GM18507 (cell line): ENCODE results near the gene NKAIN4.
A peak's percentile ranks its signal among the peaks of the same experiment; 100 is the strongest.
"Not testable (repeated sequence)": the region's sequence is repeated elsewhere in the genome, so short reads cannot be mapped to it uniquely, and the experiment has no call there.

Experiments
- DNase-seq: peaks from one replicate; pipeline ENCODE4 v3.0.0; 2011; ENCODE audit warnings: low read depth; ENCODE audit not compliant: insufficient read length; ENCODE audit errors: extremely low spot score
- FAIRE-seq: peaks from 2 replicates; lab custom pipeline; 2011; peaks lifted over from hg19 to GRCh38; lab: Jason Lieb, UNC

NKAIN4 gene

DNA sequence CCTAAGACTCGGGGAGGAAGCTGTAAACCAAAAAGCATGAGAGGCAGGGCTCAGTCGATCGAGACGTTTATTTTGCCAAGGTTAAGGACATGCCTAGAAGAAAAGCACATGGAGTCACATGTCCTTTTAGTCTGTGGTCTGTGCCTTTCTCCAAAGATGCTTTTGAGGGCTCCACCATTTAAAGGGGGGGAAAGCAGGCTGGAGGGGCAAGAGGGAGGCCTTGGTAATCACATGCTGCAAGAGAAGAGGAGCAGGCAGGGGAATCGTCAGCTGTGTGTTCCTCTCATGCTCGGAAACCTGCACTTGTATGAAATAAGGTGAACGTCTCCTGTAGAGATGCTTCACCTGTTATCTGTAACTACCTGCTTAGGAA is 29.2 kb downstream of the NKAIN4 start:
- FAIRE-seq (no peak), DNase-seq (no peak)

DNA sequence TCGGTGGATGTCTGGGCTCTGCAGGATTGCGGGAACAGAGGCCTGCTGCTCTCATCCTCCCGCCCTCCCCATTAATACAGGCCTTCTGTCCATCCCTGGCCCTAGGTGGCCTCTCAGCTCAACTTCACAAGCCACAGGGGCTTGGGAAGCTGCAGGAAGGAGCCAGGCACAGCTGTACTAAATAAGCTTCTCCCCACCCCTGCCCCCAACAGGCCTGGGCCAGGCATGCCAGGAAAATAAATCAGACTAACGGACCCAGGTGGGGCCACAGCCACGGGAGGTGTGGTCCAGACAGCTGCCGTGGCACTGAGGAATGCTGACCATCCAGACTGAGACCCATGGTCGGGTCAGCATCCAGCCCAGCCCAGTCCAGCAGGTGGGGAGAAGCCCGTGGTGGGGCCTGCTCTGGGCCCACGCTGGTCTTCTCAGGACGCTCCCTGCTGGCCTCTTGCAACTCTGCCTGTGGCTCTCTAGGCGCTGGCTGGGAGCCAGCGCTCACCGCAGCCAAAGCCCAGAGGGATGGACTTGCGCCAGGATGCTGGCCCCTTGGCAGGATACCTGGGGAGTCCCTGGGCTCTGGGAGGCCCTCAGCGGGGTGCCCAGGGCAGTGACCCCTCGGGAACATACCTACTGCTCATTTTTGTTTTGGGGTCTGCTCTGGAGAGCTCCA is 29.7 kb downstream of the NKAIN4 start:
- FAIRE-seq (no peak), DNase-seq (no peak)

DNA sequence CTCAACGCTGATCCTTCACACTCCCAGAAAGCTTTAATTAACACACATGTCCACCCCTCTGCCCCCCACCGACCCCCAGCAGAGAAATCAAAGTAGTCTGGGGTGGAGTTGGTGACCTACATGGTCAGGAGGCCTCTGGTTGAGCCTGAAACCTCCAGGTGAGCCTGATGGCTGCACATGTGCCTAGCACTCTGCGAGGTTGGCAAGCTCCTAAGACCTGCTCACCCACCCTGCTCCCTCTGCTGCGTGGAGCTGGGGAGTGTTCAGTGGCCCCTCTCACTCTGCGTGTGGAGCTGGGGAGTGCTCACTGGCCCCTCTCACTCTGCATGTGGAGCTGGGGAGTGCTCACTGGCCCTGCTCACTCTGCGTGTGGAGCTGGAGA is 30.4 kb downstream of the NKAIN4 start:
- DNase-seq (no peak), FAIRE-seq (no peak)

DNA sequence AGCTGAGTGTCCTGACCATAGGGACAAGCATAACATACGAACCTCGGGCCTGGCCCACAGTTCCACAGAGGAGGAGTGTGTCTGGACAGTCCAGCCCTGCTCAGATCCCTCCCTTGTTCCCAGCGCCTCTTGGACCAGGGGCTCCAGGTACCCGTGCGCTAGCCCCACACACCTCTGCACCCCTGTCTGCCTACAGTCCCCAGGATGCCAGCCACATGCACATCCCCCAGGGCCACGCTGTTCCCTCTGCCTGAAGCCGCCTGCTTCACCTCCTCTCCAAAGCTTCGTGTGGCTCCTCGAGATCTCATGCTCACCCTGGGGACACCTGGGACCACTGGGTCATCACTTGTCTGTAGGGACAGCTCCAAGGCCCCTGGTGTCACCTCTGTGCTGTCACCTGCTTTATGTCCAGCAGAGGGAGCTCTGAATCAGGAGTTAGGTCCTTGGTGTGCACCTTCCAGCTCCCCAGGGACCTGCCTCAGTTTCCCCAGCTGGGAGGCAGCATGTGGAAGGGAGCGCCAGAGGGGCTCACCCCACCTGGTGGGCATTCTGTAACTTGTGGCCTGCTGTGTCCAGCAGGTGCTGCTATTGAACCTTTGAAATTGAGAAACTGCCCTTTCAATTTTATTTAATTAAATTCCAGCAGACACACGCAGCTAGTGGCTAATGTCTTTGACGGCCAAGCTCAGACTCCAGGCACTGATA is 31.0 kb downstream of the NKAIN4 start:
- FAIRE-seq: peak; percentile 73
- no peak for DNase-seq

DNA sequence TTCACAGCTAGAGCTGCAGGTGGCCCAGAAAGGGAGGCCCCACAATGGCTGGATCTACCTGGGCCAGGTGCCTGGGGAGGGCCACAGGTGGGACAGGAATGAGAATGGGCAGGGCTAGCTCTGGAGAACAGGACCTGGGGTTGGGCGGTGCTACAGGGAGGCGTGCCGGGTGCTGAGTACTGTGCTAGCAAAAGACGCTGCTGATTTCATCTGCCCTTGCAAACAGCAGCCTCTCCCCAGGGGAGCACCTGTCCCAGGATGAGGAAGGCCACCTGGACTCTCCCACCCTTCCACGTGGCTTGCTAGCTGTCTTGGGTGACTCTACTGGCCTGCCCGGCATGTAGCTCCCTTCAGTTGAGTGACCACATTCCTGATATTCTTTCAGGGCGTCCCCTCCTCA is 31.7 kb downstream of the NKAIN4 start:
- FAIRE-seq (no peak), DNase-seq (no peak)

DNA sequence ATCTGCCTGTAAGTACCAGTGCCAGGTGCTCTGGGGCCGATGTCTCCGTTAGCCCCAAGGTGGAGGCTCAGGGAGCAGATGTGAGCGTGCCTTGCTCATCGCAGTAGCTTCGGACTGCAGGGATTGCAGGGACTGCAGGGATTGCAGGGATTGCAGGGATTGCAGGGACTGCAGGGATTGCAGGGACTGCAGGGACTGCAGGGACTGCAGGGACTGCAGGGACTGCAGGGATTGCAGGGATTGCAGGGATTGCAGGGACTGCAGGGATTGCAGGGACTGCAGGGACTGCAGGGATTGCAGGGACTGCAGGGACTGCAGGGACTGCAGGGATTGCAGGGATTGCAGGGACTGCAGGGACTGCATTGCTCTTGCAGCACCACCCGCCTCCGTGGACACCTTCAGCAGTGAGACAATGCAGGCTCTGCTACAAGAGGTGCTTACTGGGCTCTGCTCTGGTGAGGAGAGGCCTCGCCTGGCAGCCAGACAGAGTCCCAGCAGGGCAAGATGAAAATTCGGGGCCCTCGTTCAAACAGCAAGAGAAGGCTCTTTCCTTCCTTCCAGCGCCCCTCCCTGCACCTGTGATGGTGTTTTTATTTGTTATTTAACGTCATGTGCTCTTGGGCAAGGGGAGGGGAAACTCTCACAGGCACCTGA is 32.7 kb downstream of the NKAIN4 start:
- DNase-seq, FAIRE-seq: not testable (repeated sequence)

DNA sequence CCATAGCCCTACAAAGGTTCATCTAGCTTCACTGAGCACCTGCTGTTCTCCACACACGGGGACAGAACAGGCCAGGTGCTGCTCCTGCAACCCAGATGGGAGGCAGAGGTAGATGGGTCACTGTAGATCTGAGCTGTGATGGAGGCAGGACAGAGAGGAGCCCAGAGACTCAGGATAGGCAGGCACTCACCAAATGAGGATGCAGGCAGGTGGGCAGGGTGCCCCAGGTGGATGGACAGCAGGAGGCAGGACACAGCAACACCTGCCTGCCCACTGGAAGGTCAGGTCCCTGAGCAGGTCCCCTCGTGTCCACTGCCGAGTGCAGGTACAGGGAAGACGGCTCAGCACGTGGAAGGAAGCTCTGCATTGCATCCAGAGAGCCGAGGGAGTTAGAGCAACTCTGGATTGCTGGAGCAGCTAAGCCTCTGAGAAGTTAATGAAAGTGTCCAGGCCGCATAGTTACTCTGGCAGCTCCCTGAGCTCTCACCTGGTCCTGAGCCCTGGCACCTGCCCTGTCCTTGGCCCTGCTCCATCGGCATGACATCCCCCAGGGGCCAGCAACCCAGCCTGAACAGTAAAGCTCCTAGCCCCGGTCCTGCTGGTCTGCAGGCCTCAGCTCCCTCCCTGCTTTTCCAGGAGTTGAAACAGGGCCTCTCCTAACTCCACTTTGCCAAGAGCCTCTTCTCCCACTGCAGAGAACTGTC is 33.4 kb downstream of the NKAIN4 start:
- no peak for FAIRE-seq
- DNase-seq: no peak

DNA sequence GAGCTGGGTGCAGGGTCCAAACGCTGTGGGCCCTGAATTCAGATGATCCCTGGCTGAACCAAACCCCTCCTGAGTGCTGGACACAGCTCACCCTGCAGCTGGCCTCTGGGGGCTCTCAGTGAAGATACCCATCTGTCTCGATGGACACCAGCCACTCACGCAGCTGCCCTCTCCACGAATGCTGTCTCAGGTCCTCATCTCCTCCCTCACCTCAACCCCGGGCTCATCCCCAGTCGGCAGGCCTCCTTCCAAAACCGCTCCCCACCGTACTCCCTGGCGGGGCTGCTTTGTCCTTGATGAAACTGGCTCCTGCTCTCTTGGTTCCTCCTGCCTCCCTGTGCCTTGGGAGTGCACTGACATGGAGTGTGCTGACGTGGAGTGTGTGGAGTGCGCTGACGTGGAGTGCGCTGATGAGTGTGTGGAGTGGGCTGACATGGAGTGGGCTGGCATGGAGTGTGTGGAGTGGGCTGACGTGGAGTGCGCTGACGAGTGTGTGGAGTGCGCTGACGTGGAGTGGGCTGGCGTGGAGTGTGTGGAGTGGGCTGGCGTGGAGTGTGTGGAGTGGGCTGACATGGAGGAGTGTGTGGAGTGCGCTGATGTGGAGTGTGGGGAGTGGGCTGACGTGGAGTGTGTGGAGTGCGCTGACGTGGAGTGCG is 34.3 kb downstream of the NKAIN4 start:
- no peak for FAIRE-seq
- DNase-seq: no peak

DNA sequence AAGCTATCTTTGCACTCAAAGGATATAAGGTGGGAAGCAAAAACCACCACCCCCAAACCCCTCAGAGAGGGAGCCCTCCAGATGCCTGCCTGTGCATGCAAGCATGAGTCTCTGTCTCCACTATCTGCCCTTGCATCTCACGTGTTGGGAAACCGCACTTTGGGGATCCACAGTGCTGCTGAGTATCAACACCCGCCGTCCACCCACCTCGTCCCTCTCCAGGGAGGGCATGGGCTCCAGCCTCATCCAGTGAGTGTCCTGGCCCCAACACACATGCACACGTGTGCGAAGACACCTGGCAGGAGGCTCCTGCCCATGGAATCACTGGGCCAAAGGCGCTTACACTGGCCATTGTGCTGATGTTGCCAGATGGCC is 34.8 kb downstream of the NKAIN4 start:
- DNase-seq: no peak
- FAIRE-seq: no peak

DNA sequence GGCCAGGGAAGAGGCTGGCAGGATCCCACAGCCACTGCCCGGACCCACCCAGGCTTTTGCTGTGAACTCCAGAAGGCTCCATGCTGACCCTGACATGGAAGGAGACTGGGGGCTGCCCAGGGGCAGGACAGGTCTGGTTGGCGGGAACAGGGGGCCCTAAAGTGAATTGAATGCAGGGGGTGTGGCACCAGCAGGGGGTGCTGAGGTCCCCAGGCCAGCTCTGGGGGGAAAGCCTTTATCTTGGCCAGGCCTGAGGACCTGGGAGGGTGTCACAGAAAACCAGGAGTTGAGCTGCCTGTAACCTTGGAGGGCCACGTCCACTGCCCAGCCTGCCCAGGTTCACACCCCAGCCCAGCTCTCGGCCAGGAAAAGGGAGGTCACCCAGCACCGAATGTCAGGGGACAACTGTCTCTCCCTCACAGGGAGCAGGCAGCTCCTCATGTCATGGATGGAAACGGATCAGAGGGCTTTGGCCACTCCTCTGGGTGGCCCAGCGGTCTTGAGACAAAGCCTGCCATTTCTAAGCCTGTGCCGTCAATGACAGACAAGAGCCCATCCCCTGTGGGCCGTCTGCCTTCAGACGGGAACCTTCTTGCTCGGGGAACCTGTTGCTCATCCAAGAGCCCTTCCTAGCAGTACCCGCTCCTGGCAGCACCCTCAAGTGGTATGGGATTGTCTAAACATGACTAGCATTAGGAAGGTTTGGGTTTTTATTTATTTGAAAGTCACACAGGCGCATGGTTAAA is 35.4 kb downstream of the NKAIN4 start:
- DNase-seq: no peak
- no peak for FAIRE-seq

DNA sequence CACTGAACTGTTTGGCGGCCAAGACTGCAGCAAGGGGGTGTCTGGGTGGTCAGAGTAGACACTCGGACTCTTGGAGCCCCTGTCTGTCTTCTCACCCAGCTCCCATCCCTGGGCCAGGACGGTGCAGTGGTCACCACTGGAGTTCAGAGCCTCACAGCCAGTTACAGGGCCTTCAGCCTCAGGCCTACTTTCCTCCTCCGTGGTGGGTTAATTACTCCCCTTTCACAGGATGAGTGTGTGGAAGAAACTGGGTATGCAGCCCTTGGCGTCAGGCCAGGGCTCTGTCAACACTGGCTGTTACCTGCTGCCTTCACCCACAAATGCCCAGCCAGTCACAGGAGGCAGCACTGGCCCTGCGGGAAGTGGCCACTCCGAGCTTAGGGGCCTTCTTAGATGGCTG is 36.6 kb downstream of the NKAIN4 start:
- FAIRE-seq (no peak), DNase-seq (no peak)

DNA sequence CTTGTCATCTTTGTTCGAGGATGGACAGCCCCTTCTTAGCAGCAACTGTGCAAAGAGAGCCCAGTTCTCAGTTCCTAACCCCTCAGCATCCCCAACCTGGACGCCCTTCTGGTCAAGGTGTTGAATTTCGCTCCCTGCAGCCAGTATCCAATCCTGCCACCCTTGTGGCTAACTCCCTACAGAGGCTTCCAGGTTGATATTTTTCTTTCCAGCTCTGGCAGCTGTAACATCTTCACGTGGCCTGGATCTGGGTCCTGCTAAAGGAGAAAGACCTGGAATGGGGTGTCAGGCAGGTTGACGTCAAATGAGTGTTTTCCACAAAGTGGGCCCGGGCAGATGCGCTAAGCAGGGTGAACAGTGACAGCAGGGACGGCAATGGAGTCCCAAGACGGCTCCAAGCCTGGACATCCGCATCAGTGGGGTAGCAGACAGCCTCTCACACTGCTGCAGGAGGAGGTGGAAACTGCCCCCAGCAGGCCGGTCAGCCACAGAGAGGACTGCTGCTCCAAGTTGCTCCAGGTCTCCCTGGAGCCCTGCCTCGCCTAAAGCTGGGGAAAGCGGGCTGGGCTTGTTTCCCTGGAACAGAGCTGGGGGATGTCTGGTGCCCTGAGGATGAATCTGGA is 37.3 kb downstream of the NKAIN4 start:
- FAIRE-seq: no peak
- DNase-seq: no peak

DNA sequence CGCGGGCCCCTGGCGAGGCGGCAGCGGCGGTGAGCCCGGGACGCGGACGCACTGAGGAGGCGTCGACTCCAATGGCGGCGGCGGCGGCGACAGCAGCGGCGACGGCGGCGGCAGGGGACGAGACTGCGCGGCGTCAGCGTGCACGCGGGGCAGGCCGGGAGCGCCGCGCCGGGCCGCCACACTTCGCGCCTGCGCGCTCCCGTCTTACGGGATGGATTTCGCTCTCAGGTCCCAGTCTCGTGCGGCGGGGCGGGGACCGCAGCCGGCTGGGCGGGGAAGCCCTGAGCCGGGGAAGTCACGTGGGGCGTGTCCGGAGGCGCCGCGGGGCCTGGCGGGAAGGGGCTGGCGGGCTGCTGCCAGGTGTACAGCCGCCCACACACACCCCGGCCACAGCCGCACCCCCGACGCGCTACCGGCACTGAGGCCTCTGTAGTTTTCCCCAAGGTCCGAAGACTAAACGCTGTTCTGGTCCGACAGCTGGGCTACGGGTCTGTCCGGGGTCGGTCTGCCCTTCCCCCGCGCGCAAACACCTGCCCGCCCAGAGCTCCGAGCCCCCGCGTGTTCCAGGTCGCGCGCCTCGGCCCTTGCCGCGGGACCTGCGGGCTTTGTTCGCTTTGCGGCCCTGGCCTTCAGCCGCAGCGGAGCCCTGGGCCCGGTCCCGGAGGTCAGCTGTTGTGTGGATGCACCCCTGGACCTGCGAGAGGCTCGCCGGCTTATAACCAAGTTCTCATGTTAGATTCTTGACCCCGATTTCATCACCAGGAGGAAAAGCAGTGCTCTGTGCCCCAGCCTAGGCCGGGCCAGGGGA is 38.0 kb downstream of the NKAIN4 start, which contains the start of gene YTHDF1:
TSS of gene YTHDF1 (minus strand) at position 91 of the 808 bp plus-strand sequence. CDS start 239 bp downstream, outside the sequence.
- peak; percentile 99 for DNase-seq
- FAIRE-seq: peak; percentile 94

DNA sequence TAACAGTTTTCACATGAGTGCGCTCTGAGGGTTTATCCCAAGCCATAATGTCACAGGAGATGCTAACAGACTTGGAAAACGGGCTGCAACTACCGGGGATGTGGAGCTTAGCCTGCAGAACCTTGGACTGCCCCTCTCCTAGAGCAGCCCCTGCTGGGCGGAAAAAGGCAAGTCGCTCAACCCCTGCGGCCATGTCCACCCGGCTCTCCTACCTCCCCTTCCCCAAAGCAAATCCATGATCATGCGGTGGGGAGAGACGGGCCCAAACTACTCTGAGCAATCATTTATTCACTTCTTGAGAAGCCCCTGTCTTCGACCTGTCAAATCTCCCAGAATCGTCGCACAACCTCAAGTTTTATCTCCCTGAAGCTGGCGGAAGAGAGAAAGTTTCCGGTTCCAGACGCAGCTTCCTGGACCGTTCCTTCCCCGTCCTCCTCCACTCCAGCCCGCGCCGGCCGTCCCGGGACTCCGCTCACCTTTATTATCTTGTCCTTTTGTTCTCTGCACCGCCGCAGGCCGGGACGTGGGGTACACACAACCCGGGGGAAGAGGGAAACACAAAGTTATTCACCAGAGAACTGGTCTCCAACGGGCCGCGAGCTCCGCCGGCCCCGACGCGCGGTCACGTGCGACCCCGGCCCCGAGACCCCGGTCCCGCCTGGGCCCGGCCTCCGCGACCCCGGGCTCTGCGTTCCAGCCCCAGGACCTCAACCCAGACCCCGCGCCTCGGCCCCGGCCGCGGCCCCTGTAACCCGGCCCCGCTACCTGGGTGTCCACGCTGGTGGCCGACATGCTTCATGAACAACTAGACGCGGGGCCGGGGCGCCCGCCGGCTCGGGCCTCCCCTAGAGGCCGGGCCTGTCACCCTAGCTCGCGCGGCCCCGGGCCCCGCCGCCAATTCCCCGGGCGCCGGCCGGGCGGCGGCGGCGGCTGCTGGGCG is 38.9 kb downstream of the NKAIN4 start:
- FAIRE-seq (peak; percentile 42), DNase-seq (no peak)

DNA sequence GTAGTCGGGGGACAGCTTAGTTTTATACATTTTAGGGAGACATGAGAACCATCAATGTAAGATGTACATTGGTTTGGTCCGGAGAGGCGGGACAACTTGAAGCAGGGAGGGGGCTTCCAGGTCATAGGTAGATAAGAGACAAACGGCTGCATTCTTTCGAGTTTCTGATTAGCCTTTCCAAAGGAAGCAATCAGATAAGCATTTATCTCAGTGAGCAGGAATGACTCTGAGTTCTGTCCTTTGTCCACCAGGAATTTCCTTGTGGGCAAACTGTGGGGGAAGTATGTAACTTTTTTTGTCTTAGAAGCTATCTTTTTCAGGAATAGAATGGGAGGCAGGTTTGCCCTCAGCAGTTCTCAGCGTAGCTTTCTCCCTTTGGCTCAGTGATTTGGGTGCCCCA is 39.7 kb downstream of the NKAIN4 start:
- FAIRE-seq: no peak

DNA sequence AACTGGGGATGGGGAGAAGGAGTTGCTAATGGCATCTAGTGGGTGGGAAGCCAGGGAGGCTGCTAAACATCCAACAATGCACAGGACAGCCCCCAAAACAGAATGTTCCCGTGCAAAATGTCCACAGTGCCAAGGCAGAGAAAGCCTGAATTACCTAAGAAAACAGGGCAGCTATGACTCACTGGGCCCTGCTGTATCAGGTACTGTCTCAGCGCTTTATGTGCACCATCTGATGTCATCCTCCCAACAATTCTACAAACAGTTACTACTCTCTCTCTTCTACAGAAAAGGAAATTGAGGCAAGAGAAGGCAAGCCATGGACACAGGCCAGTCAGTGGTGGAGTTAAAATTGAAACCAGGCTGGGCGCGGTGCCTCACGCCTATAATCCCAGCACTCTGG is 41.5 kb downstream of the NKAIN4 start:
- FAIRE-seq (no peak), DNase-seq (no peak)

More for the DNA sequence above, 39.7 kb downstream of the NKAIN4 start:
- DNase-seq: no peak

DNA sequence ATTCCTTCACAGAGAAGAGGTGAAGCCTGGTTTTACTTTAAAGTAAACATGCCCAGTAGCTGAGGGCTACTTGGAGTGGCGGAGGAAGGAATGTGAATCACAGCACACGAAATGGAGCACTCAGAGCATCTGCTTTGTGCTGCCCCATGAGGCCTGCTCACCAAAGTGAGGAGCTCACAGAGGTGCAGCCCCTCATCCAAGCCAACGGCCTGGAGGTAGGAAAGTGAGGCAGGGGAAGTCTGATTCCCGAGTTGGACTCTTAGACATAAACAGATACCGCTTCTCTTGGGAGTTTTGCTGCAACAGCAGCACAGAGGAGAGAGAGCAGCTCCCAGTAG is 41.9 kb downstream of the NKAIN4 start:
- FAIRE-seq (no peak), DNase-seq (no peak)
